ENCODE measurements around the gene TRIM46.

The TRIM46 gene, protein sequence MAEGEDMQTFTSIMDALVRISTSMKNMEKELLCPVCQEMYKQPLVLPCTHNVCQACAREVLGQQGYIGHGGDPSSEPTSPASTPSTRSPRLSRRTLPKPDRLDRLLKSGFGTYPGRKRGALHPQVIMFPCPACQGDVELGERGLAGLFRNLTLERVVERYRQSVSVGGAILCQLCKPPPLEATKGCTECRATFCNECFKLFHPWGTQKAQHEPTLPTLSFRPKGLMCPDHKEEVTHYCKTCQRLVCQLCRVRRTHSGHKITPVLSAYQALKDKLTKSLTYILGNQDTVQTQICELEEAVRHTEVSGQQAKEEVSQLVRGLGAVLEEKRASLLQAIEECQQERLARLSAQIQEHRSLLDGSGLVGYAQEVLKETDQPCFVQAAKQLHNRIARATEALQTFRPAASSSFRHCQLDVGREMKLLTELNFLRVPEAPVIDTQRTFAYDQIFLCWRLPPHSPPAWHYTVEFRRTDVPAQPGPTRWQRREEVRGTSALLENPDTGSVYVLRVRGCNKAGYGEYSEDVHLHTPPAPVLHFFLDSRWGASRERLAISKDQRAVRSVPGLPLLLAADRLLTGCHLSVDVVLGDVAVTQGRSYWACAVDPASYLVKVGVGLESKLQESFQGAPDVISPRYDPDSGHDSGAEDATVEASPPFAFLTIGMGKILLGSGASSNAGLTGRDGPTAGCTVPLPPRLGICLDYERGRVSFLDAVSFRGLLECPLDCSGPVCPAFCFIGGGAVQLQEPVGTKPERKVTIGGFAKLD

DNA sequence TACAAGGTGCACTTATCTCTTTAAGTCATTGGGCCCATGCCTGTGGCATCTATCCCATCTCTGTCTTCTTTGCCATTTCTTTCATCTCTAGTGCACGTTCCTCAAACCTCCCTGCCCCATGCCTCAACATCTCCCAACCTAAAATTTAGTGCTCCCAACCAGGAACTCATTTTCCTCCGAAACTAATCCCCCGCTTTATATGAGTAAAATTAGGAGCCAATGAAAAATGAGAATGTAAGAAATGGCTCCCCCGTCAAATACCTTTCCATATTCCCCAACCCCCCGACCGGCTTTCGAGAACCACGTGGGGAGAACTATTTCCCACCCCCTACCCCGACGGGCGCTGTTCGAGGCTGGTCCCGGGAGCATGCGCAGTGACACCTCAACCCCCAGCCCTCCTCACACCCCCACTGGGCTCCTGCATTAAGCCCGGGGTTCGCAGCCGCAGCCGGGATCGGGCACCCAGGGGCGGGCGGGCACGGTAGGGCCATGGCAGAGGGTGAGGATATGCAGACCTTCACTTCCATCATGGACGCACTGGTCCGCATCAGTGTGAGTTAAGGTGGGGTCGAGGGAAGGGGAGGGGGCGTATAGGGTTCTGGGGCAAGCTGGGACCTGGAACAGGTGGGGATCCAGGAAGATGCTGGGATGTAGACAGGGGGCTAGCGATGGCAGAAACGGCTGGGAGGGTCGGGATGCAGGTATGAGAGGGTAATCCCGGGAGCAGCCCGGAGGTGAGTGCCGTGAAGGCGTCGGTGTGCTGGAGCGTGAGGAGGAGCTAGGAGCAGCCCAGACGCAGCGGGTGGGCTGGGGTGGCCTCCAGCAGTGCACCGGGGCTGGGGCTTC is at the start of gene TRIM46:
TRIM46 (plus strand) TSS at position 372 of the 846 bp plus-strand sequence; CDS start at position 490, 118 bp downstream.
- peak; percentile 61 to 74 for DNase-seq

- no peak for DNase-seq
Observed at GRCh38 chr1:155124503-155125463, 48.9 kb upstream of the TRIM46 start.

DNA sequence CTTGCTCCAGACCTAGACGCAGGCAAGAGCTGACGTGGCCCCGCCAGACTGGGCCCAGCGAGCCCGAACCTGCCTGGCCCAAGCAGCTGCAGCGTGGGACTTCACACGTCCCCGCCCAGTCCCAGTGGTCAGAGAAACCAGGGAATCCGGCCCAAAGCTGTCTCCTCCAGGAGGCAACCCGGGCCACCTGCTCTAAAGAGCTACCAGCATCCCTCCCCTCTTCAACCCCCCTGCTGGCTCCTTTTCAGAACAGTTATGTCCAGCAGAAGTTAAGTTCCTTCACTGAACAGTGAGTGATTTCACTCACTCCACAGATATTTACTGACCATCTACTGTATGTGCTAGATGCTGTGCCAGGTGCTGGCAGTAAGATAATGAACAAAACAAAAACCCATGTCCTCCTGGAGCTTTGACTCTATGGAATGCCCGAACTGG is 48.1 kb upstream of the TRIM46 start:
- no peak for DNase-seq

- DNase-seq, result no peak
Observed at GRCh38 chr1:155125946-155126555, 47.6 kb upstream of the TRIM46 start.

DNA sequence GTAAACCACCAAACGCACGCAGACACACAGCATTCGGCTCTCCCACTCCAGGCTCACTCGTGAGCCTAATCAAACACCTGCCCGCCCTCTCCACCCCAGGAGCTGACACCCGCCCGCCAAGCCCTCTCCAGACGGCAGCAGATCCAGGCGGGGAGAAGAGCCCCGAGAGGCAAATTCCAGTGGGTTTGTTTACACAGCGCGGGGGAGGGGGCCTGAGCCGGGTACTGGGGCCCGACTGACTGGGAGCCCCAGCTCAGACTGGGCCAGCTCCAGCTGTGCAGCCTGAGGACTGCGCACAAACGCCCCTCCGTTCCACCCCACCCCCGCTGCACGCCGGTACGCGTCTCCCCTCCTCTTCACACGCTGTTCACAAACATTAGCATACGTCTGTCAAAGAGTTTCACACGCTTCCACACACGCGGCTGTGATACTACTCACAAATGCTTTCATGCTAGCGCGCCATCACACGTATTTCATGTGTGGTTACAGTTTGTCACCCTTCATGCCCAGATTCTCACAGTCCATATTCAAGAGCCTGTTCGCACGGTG is 47.0 kb upstream of the TRIM46 start:
- DNase-seq, result no peak

DNA sequence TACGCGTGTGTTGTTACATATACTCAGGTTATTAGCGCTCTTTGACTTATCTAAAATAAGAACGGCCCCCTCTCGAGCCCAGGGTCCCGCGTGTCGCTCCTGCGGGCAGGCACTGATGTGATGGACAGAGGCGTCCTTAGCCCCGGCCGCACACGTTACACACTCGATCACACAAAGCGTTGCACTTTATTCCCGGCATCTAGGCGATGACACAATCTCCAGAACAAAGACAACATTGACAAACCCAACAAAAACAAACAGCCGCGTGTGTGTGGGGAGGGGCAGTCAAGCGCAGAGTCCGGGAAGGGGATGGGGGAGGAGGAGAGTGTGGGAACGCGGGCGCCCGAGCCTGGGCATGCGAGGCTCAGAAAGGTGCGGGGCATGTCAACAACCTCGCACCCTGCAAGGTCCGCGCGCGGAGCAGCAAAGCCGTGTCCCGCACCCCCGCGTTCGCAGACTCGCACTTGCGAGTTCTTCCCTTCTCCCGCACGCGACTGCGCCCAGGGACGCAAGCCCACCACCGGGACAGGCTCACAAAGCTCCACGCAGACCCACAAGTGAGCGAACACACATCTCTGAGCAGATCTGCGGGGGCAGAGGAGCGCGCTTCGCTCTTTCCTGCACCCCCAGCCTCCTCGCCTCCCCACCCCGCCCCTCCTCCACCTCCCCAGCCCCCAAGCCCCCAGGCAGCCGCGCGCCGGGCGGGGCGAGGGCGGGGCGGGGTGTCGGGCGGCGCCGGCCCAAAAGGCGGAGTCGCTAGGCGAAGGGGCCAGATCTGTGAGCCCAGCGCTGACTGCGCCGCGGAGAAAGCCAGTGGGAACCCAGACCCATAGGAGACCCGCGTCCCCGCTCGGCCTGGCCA is 46.3 kb upstream of the TRIM46 start, which contains the start of gene EFNA1:
EFNA1 (plus strand) TSS at position 772 of the 862 bp plus-strand sequence. CDS start 102 bp downstream, outside the sequence.
- DNase-seq, result no peak

- no peak for DNase-seq
Observed at GRCh38 chr1:155127967-155128754, 45.5 kb upstream of the TRIM46 start.

- DNase-seq, result no peak
Observed at GRCh38 chr1:155128755-155129473, 44.7 kb upstream of the TRIM46 start.

DNA sequence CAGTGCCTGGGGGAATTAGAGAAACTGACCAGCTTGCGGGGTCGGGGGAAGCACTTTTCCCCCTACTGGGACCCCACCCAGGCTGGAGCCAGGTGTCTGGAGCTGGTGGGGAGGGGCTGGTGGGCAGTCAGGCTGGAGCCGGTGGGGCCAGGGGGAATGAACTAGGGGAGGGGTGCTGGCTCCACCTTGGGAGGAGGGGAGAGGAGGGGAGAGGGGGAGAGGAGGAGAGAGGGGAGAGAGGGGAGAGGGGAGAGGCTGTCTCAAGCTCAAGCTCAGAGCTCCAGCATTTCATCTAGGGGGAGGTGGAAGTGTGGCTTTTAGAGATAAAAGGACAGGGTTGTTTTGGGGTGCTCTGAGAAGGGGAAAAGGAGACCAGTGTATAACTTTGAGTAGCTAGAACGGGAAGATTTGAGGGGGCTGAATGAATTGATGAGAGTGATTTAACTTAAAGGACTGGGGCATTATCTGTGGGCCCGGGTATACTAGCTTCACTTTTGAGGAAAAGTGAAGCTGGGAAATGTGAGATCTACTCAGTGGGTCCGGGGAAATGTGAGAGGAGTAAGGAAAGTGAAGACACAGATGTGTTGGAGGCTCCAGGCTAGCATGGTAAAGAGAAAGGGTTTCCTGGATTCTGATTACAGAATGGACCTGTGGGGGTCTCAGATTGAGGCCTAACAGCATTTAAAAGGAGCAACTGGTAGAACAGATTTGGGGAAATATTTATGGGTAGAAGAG is 43.2 kb upstream of the TRIM46 start:
- no peak for DNase-seq

GRCh38 chr1:155131285-155131684 is 42.4 kb upstream of the TRIM46 start:
- no peak for DNase-seq

DNA sequence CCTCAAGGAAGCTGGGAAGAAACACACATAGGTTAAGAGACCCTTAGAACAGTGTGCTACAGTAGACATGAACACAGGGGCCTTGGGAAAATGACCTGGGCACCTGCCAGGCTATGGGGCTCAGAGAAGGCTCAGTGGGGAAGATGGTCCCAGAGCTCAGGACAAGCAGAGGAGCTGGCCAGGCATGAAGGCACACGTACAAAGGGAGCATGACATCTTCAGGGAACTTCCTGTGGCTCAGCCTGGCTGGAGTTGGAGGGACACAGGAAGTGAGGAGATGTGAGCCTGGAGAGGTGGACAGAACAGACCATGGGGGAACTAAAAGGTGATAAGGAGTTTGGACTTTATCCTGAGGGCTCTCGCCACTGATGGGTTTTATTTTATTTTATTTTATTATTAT is 41.8 kb upstream of the TRIM46 start:
- DNase-seq, result no peak

DNA sequence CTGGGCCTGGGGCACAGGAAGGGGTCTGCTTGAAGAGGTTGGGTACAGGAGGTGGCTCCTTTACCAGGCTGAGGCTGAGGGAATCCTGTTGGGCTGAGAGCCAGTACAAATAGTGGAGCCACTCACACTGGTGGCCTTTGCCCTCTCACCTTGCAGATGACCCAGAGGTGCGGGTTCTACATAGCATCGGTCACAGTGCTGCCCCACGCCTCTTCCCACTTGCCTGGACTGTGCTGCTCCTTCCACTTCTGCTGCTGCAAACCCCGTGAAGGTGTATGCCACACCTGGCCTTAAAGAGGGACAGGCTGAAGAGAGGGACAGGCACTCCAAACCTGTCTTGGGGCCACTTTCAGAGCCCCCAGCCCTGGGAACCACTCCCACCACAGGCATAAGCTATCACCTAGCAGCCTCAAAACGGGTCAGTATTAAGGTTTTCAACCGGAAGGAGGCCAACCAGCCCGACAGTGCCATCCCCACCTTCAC is 39.8 kb upstream of the TRIM46 start:
- no peak for DNase-seq

- no peak for DNase-seq
Observed at GRCh38 chr1:155134322-155134721, 39.3 kb upstream of the TRIM46 start.

- DNase-seq, result no peak
Observed at GRCh38 chr1:155134880-155135414, 38.7 kb upstream of the TRIM46 start.

GRCh38 chr1:155135415-155136028 is 38.1 kb upstream of the TRIM46 start, which contains the start of gene SLC50A1:
SLC50A1 (plus strand) TSS chr1:155135852; CDS start chr1:155135912, 60 bp downstream.
- DNase-seq, result peak; percentile 89 to 92

DNA sequence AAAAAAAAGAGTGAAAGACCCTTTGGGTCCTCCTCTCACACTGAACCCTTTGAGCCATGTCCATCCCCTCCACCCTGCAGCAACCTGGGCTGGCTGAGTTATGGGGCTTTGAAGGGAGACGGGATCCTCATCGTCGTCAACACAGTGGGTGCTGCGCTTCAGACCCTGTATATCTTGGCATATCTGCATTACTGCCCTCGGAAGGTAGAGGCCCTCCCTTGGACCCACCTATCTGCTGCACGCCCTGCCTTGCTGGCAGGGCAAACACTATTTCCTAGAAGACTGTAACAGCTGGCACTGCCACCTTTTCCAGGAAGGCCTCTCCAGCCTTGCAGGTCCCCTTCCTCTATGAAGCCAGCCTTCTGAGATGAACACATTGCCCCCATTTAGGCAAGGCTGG is 36.9 kb upstream of the TRIM46 start:
- DNase-seq, result no peak
